Peyer's patch (tissue), 4 donors: Measurements from ENCODE around the gene KDSR. TPM values are rescaled to one million over a fixed set of nuclear protein-coding genes. Genes with fewer than 3 reads are reported as not detected.

Experiments
- DNase-seq, 3 donors: peaks; one replicate each; pipeline ENCODE4 v3.0.0-alpha.2; 2017 to 2019
- H3K27ac ChIP-seq, 4 donors: fragments of 200-600 bp; sonication (generic); one replicate each; pipeline ENCODE4 v1.5.1; 2016 to 2019
- H3K27me3 ChIP-seq, 2 donors: fragments of 200-600 bp; sonication (generic); one replicate each; pipeline ENCODE4 v1.5.1; 2019
- H3K36me3 ChIP-seq, 3 donors: fragments of 200-600 bp; sonication (generic); one replicate each; pipeline ENCODE4 v1.5.1; 2016 to 2019
- H3K4me1 ChIP-seq, 4 donors: fragments of 200-600 bp; sonication (generic); one replicate each; pipeline ENCODE4 v1.5.1; 2016 to 2019
- H3K4me3 ChIP-seq, 4 donors: fragments of 200-600 bp; sonication (generic); 1 replicate in 3 of 4; 2 replicates in 1 of 4; pipeline ENCODE4 v1.5.1; 2016 to 2019; ENCODE audit warnings: mild to moderate bottlenecking in 1 of 4
- H3K9me3 ChIP-seq, 4 donors: fragments of 200-600 bp; sonication (generic); one replicate each; pipeline ENCODE4 v1.5.1; 2016 to 2019; ENCODE audit warnings: mild to moderate bottlenecking in 1 of 4
- CTCF ChIP-seq, 6 experiments: fragments of 450-650 bp in 4 of 6; fragments of 200-600 bp in 2 of 6; sonication (generic) in 1 of 6; IDR thresholded peaks; one replicate each; pipeline ENCODE4 v1.5.1; 2017 to 2019; ENCODE audit warnings: antibody characterized with exemption in 6 of 6, mild to moderate bottlenecking in 3 of 6, moderate library complexity in 1 of 6
- POLR2A ChIP-seq, 2 donors: fragments of 450-650 bp; IDR thresholded peaks; one replicate each; pipeline ENCODE4 v1.5.1; 2017; ENCODE audit warnings: antibody characterized with exemption in 2 of 2, mild to moderate bottlenecking in 2 of 2, moderate library complexity in 2 of 2
- total RNA-seq, 4 donors: library from RNA; depleted of rRNA; stranded (reverse); fragments of >200 nt; gene quantifications; one replicate each; pipeline ENCODE4 v1.1.0, GENCODE V29; 2016

KDSR gene
- total RNA-seq, 4 donors from 2014 or later, result 7.4 to 33.2 (median 31.6) TPM

DNA sequence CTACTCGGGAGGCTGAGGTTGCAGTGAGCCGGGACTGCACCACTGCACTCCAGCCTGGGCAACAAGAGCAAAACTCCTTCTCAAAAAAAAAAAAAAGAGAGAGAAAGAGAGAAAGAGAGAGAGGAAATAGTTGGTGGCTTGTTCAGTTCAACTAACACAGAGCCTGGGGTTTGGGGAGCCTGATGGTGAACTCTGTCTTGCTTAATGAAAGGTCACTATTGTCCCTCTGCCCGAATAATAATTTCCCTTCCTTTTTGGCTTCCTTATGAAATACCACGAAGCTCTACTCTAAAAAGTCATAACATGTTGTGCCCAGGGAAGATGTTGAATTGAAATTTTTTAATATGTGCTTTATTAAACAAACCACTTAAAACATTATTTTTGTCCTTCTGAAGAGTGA is 64.8 kb downstream of the KDSR start:
- Histone ChIP-seq H3K27me3 (no peaks in the 10 kb centered on the region), H3K27ac (peak overlapping the region in 2 of 4 donors; percentile 10 to 26), H3K9me3 (no peaks in the 10 kb centered on the region), H3K4me3 (no peak overlapping the region), H3K4me1 (peaks cover 0 to 24% (median 8%) of the 10 kb centered on the region in 4 donors), H3K36me3 (no peaks in the 10 kb centered on the region)
- no peak for TF ChIP-seq POLR2A (IDR thresholded peaks at IDR 0.05)
- TF ChIP-seq CTCF (IDR thresholded peaks at IDR 0.05), result no peak
- DNase-seq, result no peak

GRCh38 chr18:63301434-63301833 is 65.6 kb downstream of the KDSR start:
- DNase-seq, result no peak
- H3K4me1 ChIP-seq, result peaks cover 0 to 24% (median 8%) of the 10 kb centered on the region in 4 donors
- no peaks in the 10 kb centered on the region for H3K36me3 ChIP-seq
- H3K4me3 ChIP-seq, result no peak overlapping the region
- peak overlapping the region in 3 of 4 donors; percentile 10 to 26 (median 13) for H3K27ac ChIP-seq
- H3K9me3 ChIP-seq, result no peaks in the 10 kb centered on the region
- no peaks in the 10 kb centered on the region for H3K27me3 ChIP-seq
- TF ChIP-seq CTCF (IDR thresholded peaks at IDR 0.05), result no peak

DNA sequence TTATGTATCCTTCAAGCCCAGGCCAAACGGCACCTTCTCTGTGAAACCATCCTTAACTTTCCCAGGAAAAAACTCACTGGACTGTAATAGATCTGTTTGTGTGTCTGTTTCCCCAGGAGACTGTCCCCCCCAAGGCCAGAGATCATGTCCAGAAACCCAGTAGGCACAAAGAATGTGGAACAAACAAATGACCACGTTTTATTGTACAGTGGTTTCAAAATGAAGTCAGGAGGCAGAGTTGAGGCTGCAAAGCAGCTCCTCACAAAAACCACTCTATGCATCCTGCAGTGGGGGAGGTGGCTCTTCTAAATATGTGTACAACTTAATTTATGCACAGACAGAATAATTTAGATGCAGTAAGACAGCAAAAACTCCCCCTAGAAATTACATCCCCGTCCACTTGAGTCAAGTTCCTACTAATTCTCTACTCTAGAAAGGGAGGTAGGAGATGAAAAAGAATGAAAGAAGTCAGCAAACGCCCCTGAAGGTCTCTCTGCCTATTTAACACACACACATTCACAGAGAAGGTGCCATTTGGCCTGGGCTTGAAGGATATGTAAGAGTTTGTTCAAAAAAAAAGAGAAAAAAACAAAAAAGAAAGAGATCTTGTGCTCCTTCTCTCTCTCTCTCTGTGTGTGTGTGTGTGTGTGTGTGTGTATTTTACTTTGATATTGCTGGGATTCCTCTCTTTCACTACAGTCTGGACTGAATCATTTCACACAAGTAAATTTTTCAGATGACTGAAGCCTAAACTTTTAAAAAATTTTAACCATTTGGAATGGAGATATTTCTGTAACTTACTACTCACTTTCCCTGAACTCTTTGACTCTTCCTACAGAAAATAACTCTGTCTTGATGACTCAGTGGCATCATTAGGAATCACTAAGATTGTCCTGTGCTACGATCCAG is 66.9 kb downstream of the KDSR start:
- Histone ChIP-seq H3K27me3 (no peaks in the 10 kb centered on the region), H3K36me3 (no peaks in the 10 kb centered on the region), H3K27ac (peak overlapping the region in 2 of 4 donors; percentile 7 to 55), H3K4me1 (peaks cover 0 to 24% (median 8%) of the 10 kb centered on the region in 4 donors), H3K9me3 (no peaks in the 10 kb centered on the region), H3K4me3 (no peak overlapping the region)
- DNase-seq, result no peak
- no peak for TF ChIP-seq CTCF (IDR thresholded peaks at IDR 0.05)

DNA sequence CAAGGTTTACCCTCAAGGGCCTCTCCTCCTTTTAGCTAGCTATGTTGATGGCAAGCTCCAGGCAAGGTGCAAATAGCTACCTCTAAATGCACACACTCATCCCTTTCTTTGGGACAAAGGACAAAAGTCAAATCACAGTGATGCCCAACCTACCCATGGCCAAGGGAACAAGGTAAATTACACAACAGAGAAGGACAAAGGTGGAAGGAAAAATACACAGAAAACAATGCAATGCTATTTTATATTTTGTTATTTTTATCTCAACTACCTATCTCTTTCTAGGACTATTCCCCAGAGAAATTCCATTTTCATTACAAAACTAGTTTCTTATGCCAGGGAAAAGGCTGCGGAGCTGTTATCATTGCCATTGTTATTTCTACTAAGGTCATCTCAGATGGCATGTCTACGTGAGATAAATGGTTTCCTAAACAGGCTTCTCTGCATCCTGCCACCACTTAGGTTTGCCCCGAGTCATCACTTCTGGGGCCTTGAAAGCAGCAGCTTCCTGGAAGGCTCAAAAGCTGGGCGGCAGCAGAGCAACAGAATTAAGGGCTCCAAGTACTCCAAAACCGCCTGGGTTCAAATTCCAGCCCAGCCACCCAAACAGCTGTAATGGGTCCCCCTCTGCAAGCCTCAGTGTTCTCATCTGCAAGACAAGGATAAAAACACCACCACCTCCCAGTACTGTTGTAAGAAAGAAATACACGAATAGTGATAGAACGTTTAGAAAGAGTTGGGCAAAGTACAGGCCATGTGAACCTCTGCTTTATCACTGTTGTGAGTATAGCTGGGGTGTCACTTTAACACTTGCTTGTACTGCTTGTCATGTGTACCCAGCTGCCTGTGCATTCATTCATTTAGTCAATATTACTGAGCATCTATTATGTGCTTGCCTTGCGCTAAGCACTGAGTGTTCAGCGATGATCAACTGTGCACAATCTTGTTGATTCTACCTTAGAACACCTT is 68.3 kb downstream of the KDSR start:
- Histone ChIP-seq H3K4me3 (no peak overlapping the region), H3K27me3 (no peaks in the 10 kb centered on the region), H3K9me3 (no peaks in the 10 kb centered on the region), H3K36me3 (no peaks in the 10 kb centered on the region), H3K4me1 (peaks cover 0 to 24% (median 8%) of the 10 kb centered on the region in 4 donors), H3K27ac (peak overlapping the region in 3 of 4 donors; percentile 8 to 55 (median 51))
- TF ChIP-seq POLR2A (IDR thresholded peaks at IDR 0.05), result no peak
- DNase-seq, result peak in 1 of 3 donors; percentile 66

GRCh38 chr18:63297687-63298399 is 69.2 kb downstream of the KDSR start:
- Histone ChIP-seq H3K27me3 (no peaks in the 10 kb centered on the region), H3K9me3 (no peaks in the 10 kb centered on the region), H3K36me3 (no peaks in the 10 kb centered on the region), H3K27ac (no peak overlapping the region), H3K4me1 (peaks cover 0 to 16% (median 12%) of the 10 kb centered on the region in 4 donors), H3K4me3 (no peak overlapping the region)
- no peak for DNase-seq
- TF ChIP-seq POLR2A (IDR thresholded peaks at IDR 0.05), result no peak
- no peak for TF ChIP-seq CTCF (IDR thresholded peaks at IDR 0.05)
